Nephron (organoid): ENCODE measurements around the gene PKNOX2.

Experiments
- H3K27ac Mint-ChIP-seq, 3 experiments: 2 replicates each; pipeline ENCODE4 v1.8.0; 2020; ENCODE audit warnings: mixed read lengths in 3 of 3, mild to moderate bottlenecking in 2 of 3, moderate library complexity in 1 of 3
- H3K27me3 Mint-ChIP-seq: 2 replicates; pipeline ENCODE4 v1.8.0; 2021; ENCODE audit warnings: low read depth, mild to moderate bottlenecking, moderate library complexity, mixed read lengths
- H3K36me3 Mint-ChIP-seq: 2 replicates; pipeline ENCODE4 v1.8.0; 2020; ENCODE audit warnings: low read depth, mixed read lengths
- H3K4me1 Mint-ChIP-seq: 2 replicates; pipeline ENCODE4 v1.8.0; 2020; ENCODE audit warnings: mixed read lengths
- H3K4me3 Mint-ChIP-seq, 3 experiments: 2 replicates each; pipeline ENCODE4 v1.8.0; 2020; ENCODE audit warnings: mild to moderate bottlenecking in 3 of 3, mixed read lengths in 3 of 3, moderate library complexity in 2 of 3
- H3K9me3 Mint-ChIP-seq: 2 replicates; pipeline ENCODE4 v1.8.0; 2020; ENCODE audit warnings: mixed read lengths
- CTCF ChIP-seq, 3 experiments: fragments of 200-600 bp; sonication (generic); IDR thresholded peaks; one replicate each; pipeline ENCODE4 v1.5.0; 2021; ENCODE audit warnings: antibody characterized with exemption in 3 of 3; ENCODE audit not compliant: unreplicated experiment in 3 of 3

Gene PKNOX2

GRCh38 chr11:125460275-125460674 lies 295.7 kb downstream of the PKNOX2 start:
- no peak overlapping the region for H3K27ac Mint-ChIP-seq
- H3K9me3 Mint-ChIP-seq = no peaks in the 10 kb centered on the region
- peaks cover 11% of the 10 kb centered on the region for H3K4me1 Mint-ChIP-seq
- no peak for TF ChIP-seq CTCF (IDR thresholded peaks at IDR 0.05; ENCODE audit: unreplicated experiment in 3 of 3)
- H3K27me3 Mint-ChIP-seq = no peaks in the 10 kb centered on the region
- no peak overlapping the region for H3K4me3 Mint-ChIP-seq
- H3K36me3 Mint-ChIP-seq = no peaks in the 10 kb centered on the region

- no peak for TF ChIP-seq CTCF (IDR thresholded peaks at IDR 0.05; ENCODE audit: unreplicated experiment in 3 of 3)
- Mint-ChIP-seq H3K27ac (no peak overlapping the region), H3K4me3 (no peak overlapping the region), H3K4me1 (no peaks in the 10 kb centered on the region), H3K27me3 (peaks cover 4% of the 10 kb centered on the region), H3K36me3 (no peaks in the 10 kb centered on the region), H3K9me3 (no peaks in the 10 kb centered on the region)
Measured at GRCh38 chr11:125463590-125464269, 299.2 kb downstream of the PKNOX2 start.

GRCh38 chr11:125464270-125464662 lies 299.7 kb downstream of the PKNOX2 start:
- Mint-ChIP-seq H3K9me3 (no peaks in the 10 kb centered on the region), H3K27ac (no peak overlapping the region), H3K27me3 (peaks cover 4% of the 10 kb centered on the region), H3K4me1 (no peaks in the 10 kb centered on the region), H3K36me3 (no peaks in the 10 kb centered on the region), H3K4me3 (no peak overlapping the region)
- no peak for TF ChIP-seq CTCF (IDR thresholded peaks at IDR 0.05; ENCODE audit: unreplicated experiment in 3 of 3)

GRCh38 chr11:125464666-125465065 lies 300.1 kb downstream of the PKNOX2 start:
- H3K9me3 Mint-ChIP-seq = no peaks in the 10 kb centered on the region
- no peak for TF ChIP-seq CTCF (IDR thresholded peaks at IDR 0.05; ENCODE audit: unreplicated experiment in 3 of 3)
- H3K4me1 Mint-ChIP-seq = no peaks in the 10 kb centered on the region
- peaks cover 4% of the 10 kb centered on the region for H3K27me3 Mint-ChIP-seq
- no peak overlapping the region for H3K27ac Mint-ChIP-seq
- no peak overlapping the region for H3K4me3 Mint-ChIP-seq
- H3K36me3 Mint-ChIP-seq = no peaks in the 10 kb centered on the region

GRCh38 chr11:125465255-125465654 lies 300.7 kb downstream of the PKNOX2 start:
- peaks cover 4% of the 10 kb centered on the region for H3K27me3 Mint-ChIP-seq
- no peak overlapping the region for H3K4me3 Mint-ChIP-seq
- no peaks in the 10 kb centered on the region for H3K4me1 Mint-ChIP-seq
- no peaks in the 10 kb centered on the region for H3K9me3 Mint-ChIP-seq
- TF ChIP-seq CTCF (IDR thresholded peaks at IDR 0.05; ENCODE audit: unreplicated experiment in 3 of 3) = no peak
- H3K27ac Mint-ChIP-seq = no peak overlapping the region
- H3K36me3 Mint-ChIP-seq = no peaks in the 10 kb centered on the region

- H3K27me3 Mint-ChIP-seq = peaks cover 4% of the 10 kb centered on the region
- no peak overlapping the region for H3K27ac Mint-ChIP-seq
- no peaks in the 10 kb centered on the region for H3K9me3 Mint-ChIP-seq
- no peaks in the 10 kb centered on the region for H3K4me1 Mint-ChIP-seq
- no peaks in the 10 kb centered on the region for H3K36me3 Mint-ChIP-seq
- no peak overlapping the region for H3K4me3 Mint-ChIP-seq
- TF ChIP-seq CTCF (IDR thresholded peaks at IDR 0.05; ENCODE audit: unreplicated experiment in 3 of 3) = no peak
Measured at GRCh38 chr11:125465701-125466100, 301.1 kb downstream of the PKNOX2 start.
